Upper lobe of right lung (tissue), 1 donor: ENCODE measurements around the gene PML. TPM values are rescaled to one million over a fixed set of nuclear protein-coding genes. Genes with fewer than 3 reads are reported as not detected.

Source experiments
- ATAC-seq: fragments of 200-7000 bp; cut with Tn5 transposase; one replicate; pipeline ENCODE4 v1.9.1; 2020; ENCODE audit warnings: mild to moderate bottlenecking, moderate library complexity
- DNase-seq: peaks from one replicate; pipeline ENCODE4 v3.0.0-alpha.2; 2020
- H3K27ac ChIP-seq: fragments of 200-600 bp; one replicate; pipeline ENCODE4 v1.8.0; 2022
- H3K27me3 ChIP-seq: fragments of 200-600 bp; one replicate; pipeline ENCODE4 v1.8.0; 2022; ENCODE audit warnings: mild to moderate bottlenecking
- H3K36me3 ChIP-seq: fragments of 200-600 bp; one replicate; pipeline ENCODE4 v1.8.0; 2022
- H3K4me1 ChIP-seq: fragments of 200-600 bp; one replicate; pipeline ENCODE4 v1.8.0; 2022
- H3K4me3 ChIP-seq: fragments of 200-600 bp; one replicate; pipeline ENCODE4 v1.8.0; 2022; ENCODE audit warnings: mild to moderate bottlenecking
- H3K9me3 ChIP-seq: fragments of 200-600 bp; one replicate; pipeline ENCODE4 v1.8.0; 2022
- intact Hi-C: fragments of 100-400 bp; cut with DNase I; formaldehyde crosslinking; loops from one replicate; pipeline ENCODE4 v1.11.0; 2022
- long read RNA-seq: library from polyadenylated mRNA; unstranded; transcript quantifications from one replicate; pipeline ENCODE4 v2.0.0, GENCODE V29; 2021
- total RNA-seq: library from RNA; stranded (reverse); fragmentation: NEBNext Ultra II Directional; extraction: Animal tissue kit (Norgen Biotek cat#: 25700); gene quantifications from one replicate; pipeline ENCODE4 v1.2.1, GENCODE V29; 2021
- TF ChIP-seq, protein P1 (sequence below): fragments of 200-600 bp; IDR thresholded peaks from one replicate; pipeline ENCODE4 v1.8.0; 2022; ENCODE audit warnings: antibody characterized with exemption
- donor health status: DM: no; HTN: yes; CAD: no; lungs with severe emphysema.

Gene PML, protein sequence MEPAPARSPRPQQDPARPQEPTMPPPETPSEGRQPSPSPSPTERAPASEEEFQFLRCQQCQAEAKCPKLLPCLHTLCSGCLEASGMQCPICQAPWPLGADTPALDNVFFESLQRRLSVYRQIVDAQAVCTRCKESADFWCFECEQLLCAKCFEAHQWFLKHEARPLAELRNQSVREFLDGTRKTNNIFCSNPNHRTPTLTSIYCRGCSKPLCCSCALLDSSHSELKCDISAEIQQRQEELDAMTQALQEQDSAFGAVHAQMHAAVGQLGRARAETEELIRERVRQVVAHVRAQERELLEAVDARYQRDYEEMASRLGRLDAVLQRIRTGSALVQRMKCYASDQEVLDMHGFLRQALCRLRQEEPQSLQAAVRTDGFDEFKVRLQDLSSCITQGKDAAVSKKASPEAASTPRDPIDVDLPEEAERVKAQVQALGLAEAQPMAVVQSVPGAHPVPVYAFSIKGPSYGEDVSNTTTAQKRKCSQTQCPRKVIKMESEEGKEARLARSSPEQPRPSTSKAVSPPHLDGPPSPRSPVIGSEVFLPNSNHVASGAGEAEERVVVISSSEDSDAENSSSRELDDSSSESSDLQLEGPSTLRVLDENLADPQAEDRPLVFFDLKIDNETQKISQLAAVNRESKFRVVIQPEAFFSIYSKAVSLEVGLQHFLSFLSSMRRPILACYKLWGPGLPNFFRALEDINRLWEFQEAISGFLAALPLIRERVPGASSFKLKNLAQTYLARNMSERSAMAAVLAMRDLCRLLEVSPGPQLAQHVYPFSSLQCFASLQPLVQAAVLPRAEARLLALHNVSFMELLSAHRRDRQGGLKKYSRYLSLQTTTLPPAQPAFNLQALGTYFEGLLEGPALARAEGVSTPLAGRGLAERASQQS
- 82.9 TPM for total RNA-seq
- long read RNA-seq, full-length matches to known transcripts, result 46 of 145 reads
- long read RNA-seq, partial matches to known transcripts, result 73 of 145 reads
- long read RNA-seq, other reads (novel, unspliced or antisense), result 26 of 145 reads

DNA sequence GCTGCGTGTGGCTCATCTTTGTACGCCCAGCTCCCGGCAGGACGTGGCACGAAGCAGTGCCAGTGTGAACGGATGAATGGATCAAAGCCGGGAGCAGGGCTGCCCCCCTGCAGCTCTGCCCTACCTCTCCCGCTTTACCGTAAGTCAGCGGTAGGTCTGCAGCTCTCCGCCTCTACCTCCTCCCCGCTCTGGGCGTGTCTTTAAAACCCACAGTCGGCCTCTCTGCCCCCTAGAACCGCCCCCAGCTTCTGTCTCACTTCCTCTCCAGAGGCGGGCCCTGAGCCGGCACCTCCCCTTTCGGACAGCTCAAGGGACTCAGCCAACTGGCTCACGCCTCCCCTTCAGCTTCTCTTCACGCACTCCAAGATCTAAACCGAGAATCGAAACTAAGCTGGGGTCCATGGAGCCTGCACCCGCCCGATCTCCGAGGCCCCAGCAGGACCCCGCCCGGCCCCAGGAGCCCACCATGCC is at the start of gene PML:
Gene PML (plus strand): TSS at position 304 of the 471 bp plus-strand sequence. CDS start 97 bp downstream, at position 401.
- peaks cover 17% of the 10 kb centered on the region for H3K36me3 ChIP-seq
- peak; percentile 98 for DNase-seq
- intact Hi-C loops, result no loop called here
- H3K27me3 ChIP-seq, result no peaks in the 10 kb centered on the region
- H3K4me1 ChIP-seq, result peaks cover 72% of the 10 kb centered on the region
- peak within 1 kb of the TSS; percentile 62 for H3K4me3 ChIP-seq
- TF ChIP-seq, protein P1, sequence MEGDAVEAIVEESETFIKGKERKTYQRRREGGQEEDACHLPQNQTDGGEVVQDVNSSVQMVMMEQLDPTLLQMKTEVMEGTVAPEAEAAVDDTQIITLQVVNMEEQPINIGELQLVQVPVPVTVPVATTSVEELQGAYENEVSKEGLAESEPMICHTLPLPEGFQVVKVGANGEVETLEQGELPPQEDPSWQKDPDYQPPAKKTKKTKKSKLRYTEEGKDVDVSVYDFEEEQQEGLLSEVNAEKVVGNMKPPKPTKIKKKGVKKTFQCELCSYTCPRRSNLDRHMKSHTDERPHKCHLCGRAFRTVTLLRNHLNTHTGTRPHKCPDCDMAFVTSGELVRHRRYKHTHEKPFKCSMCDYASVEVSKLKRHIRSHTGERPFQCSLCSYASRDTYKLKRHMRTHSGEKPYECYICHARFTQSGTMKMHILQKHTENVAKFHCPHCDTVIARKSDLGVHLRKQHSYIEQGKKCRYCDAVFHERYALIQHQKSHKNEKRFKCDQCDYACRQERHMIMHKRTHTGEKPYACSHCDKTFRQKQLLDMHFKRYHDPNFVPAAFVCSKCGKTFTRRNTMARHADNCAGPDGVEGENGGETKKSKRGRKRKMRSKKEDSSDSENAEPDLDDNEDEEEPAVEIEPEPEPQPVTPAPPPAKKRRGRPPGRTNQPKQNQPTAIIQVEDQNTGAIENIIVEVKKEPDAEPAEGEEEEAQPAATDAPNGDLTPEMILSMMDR, result no peak
- peak within 1 kb of the TSS; percentile 85 for H3K27ac ChIP-seq
- H3K9me3 ChIP-seq, result no peaks in the 10 kb centered on the region
- peak; percentile 89 for ATAC-seq

DNA sequence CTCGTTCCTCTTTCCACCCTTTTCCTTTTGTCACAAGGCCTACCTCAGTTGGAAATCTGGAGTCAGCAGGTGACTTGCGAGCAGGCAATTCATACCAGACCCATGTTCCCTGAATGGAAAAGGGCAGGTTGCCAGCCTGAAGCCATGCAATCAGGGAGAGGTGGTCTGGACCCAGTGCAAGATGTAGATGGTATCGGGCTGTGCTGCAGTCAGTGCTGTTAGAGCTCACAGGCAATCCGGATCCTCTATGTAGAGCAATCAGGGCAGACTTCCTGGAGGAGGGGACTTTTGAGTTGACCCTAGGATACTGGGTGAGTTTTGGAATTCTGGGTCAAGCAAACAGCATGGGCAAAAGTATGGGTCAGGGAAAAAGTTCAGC is 49.4 kb upstream of the PML start:
- no peak for ATAC-seq
- DNase-seq, result no peak
- Histone ChIP-seq H3K4me1 (peaks cover 12% of the 10 kb centered on the region), H3K4me3 (no peak overlapping the region), H3K36me3 (no peaks in the 10 kb centered on the region), H3K27me3 (no peaks in the 10 kb centered on the region), H3K9me3 (no peaks in the 10 kb centered on the region), H3K27ac (no peak overlapping the region)
- TF ChIP-seq, protein P1, result no peak
- intact Hi-C loops, result no loop called here

DNA sequence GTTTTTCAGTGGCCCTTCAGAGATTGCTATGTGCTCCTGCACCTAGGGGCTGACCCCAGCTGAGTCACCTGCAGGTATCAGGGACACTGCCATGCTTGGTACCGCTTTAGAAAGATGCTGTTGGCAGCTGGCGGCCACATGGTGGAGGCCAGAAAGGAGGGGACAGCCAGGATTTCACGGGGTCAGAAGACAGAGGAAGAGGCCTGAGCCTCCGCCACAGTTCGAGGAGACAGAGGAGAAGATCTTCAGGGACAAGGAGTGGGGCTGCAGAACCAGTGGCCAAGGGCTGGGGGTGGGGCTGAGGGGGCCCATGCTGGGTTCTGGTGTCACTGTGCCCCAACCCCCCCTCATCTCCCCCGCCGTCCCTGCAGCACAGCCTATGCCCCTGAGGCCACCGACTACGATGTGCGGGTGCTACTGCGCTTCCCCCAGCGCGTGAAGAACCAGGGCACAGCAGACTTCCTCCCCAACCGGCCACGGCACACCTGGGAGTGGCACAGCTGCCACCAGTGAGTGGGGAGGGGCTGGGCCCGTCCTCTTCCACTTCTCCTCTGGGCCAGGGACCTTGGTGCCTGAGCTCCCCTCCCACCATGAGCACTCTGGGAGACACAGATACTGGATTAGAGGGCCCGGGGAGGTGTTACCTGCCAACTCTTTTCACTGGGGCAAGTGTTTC is 48.3 kb upstream of the PML start:
- no peak for ATAC-seq
- DNase-seq, result peak; percentile 45
- no peaks in the 10 kb centered on the region for H3K9me3 ChIP-seq
- H3K27ac ChIP-seq, result no peak overlapping the region
- TF ChIP-seq, protein P1, result no peak
- H3K4me3 ChIP-seq, result no peak overlapping the region
- no peaks in the 10 kb centered on the region for H3K27me3 ChIP-seq
- H3K4me1 ChIP-seq, result peaks cover under 1% of the 10 kb centered on the region
- H3K36me3 ChIP-seq, result no peaks in the 10 kb centered on the region
- intact Hi-C loops, result no loop called here

DNA sequence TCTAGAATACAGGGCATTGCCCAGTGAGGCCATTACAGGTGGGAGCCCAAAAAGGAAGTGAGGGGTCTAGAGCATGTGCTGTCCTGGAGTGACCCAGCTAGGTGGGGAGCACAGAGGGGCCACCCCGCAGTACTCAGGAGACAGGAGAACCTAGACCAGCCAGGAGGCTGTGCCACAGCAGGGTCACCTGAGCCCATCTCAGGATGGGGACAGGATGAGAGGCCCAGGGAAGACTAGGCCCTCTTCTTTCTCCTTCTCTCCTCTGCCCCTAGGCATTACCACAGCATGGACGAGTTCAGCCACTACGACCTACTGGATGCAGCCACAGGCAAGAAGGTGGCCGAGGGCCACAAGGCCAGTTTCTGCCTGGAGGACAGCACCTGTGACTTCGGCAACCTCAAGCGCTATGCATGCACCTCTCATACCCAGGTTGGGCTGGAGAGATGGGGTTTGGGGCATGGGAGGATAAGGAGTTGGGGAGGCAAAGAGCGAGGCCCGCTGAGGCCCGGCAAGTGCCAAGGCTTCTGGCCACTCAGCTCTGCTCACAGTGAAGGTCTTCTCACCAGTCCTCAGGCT is 47.6 kb upstream of the PML start:
- no peaks in the 10 kb centered on the region for H3K36me3 ChIP-seq
- DNase-seq (peak; percentile 46), ATAC-seq (no peak)
- intact Hi-C loops, result no loop called here
- H3K27ac ChIP-seq, result no peak overlapping the region
- no peaks in the 10 kb centered on the region for H3K27me3 ChIP-seq
- TF ChIP-seq, protein P1, result no peak
- H3K4me3 ChIP-seq, result no peak overlapping the region
- peaks cover 6% of the 10 kb centered on the region for H3K4me1 ChIP-seq
- no peaks in the 10 kb centered on the region for H3K9me3 ChIP-seq

DNA sequence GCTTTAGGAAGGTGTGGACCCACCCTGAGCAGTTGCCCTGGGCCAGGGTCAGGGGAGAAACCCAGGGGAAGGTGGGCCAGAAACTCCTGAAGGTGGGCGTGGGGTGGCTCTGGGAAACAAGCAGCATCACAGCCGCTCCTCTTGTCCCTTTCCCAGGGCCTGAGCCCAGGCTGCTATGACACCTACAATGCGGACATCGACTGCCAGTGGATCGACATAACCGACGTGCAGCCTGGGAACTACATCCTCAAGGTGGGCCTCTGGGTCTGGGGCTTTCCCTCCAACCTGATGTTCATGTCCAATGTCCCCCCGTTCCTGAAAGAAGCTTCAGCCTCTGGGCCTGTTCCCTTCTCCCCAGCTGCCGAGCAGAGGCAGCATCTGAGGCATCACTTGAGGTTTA is 46.9 kb upstream of the PML start:
- peak; percentile 46 for DNase-seq
- Histone ChIP-seq H3K4me1 (peaks cover 9% of the 10 kb centered on the region), H3K9me3 (no peaks in the 10 kb centered on the region), H3K27ac (no peak overlapping the region), H3K27me3 (no peaks in the 10 kb centered on the region), H3K36me3 (no peaks in the 10 kb centered on the region), H3K4me3 (no peak overlapping the region)
- intact Hi-C loops, result no loop called here
- no peak for ATAC-seq
- TF ChIP-seq, protein P1, result no peak
